Measurements from ENCODE around the gene GABRG3. TPM values are rescaled to one million over a fixed set of nuclear protein-coding genes. Genes with fewer than 3 reads are reported as not detected.

Gene GABRG3
- total and polyA plus RNA-seq, 2 of the 4 experiments (the other 2 are of a cell fraction): not detected

DNA sequence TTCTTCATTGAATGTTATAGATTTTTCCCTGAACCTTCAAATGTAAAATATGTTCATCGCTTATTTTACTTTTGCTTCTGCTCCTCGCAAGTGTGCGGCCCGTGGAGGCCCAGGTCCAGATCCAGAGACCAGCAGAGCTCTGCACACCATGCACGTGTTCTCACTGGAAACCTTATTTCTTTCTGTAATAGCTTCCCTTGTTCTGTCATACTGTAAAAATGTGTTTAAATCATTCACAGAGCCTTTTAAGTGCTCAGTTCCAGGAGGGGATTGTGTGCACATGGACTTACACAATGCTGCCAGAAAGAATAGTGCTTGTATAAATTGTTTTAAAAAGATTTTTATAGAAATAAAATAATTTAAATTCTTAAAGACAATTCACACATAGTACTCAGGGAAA, 359.3 kb downstream of the GABRG3 start:
- Histone ChIP-seq H2BK20ac (ENCODE audit: low read depth, low read length) (no peak overlapping the region), H3K9me1 (ENCODE audit: insufficient read depth, low read length) (no peaks in the 10 kb centered on the region), H2AK5ac (ENCODE audit: low read depth, low read length) (no peak overlapping the region), H3K27me3 (ENCODE audit: control insufficient read depth, insufficient read depth, low read length) (no peaks in the 10 kb centered on the region), H2BK5ac (ENCODE audit: low read depth, low read length, poor library complexity, severe bottlenecking) (no peak overlapping the region), H3K9ac (ENCODE audit: low read depth, low read length) (no peak overlapping the region), H3K9me3 (ENCODE audit: control insufficient read depth, insufficient read depth, low read length) (peaks cover 16% of the 10 kb centered on the region), H4K5ac (ENCODE audit: low read depth, low read length) (no peak overlapping the region), H3K4me2 (ENCODE audit: low read depth, low read length) (no peak overlapping the region), H3K23ac (ENCODE audit: low read depth, low read length) (no peak overlapping the region), H3K4ac (ENCODE audit: low read depth, low read length) (no peak overlapping the region), H3K18ac (ENCODE audit: low read depth, low read length) (no peak overlapping the region), H4K8ac (ENCODE audit: low read depth in 2 of 2, low read length in 2 of 2) (no peak overlapping the region), H3K4me1 (ENCODE audit: control insufficient read depth, insufficient read depth, low read length) (no peaks in the 10 kb centered on the region), H3K27ac (ENCODE audit: insufficient read depth, low read length) (no peak overlapping the region), H4K91ac (ENCODE audit: insufficient read depth, low read depth, low read length) (no peak overlapping the region), H2BK15ac (ENCODE audit: low read depth, low read length) (no peak overlapping the region), H3K4me3 (ENCODE audit: insufficient read depth, low read depth, low read length) (no peak overlapping the region), H2AK9ac (replicated peaks; ENCODE audit: low read depth, low read length, poor library complexity) (no peak overlapping the region), H4K20me1 (ENCODE audit: insufficient read depth, low read length) (no peaks in the 10 kb centered on the region), H2BK120ac (ENCODE audit: low read depth, low read length) (no peak overlapping the region), H3K56ac (ENCODE audit: extremely low read depth, insufficient read depth, low read length) (no peak overlapping the region), H3K79me1 (ENCODE audit: low read depth in 1 of 2, low read length in 2 of 2) (no peaks in the 10 kb centered on the region), H3K14ac (replicated peaks; ENCODE audit: low read depth, low read length) (no peak overlapping the region), H3K36me3 (ENCODE audit: control insufficient read depth, insufficient read depth, low read length) (no peaks in the 10 kb centered on the region), H2AFZ (replicated peaks; ENCODE audit: low read length, poor library complexity) (no peak overlapping the region)
- DNase-seq: no peak
- ChIA-PET CTCF (no interaction called here), POLR2A (ENCODE audit: unreplicated experiment) (no interaction called here)
- dilution Hi-C loops (cut with HindIII; ENCODE audit: low sequenced_read_pairs, unreplicated experiment) (no loop called here), intact Hi-C loops (cut with micrococcal nuclease) (no loop called here), in situ Hi-C loops (cut with MboI; ENCODE audit: low sequenced_read_pairs) (no loop called here)
- no peak for ATAC-seq (ENCODE audit: low read depth)
- TF ChIP-seq RCOR1 (IDR thresholded peaks at IDR 0.05; ENCODE audit: insufficient replicate concordance, low read length) (no peak), RFX5 (IDR thresholded peaks at IDR 0.05; ENCODE audit: low read depth, low read length) (no peak), FOS (IDR thresholded peaks at IDR 0.05; ENCODE audit: low read depth, low read length) (no peak), BHLHE40 (IDR thresholded peaks at IDR 0.05; ENCODE audit: low read depth, low read length) (no peak), CEBPB (IDR thresholded peaks at IDR 0.05; ENCODE audit: low read depth, low read length) (no peak), NFE2L2 (IDR thresholded peaks at IDR 0.05; ENCODE audit: low read depth, low read length) (no peak), MAZ (IDR thresholded peaks at IDR 0.05; ENCODE audit: borderline replicate concordance, low read depth, low read length) (no peak), SMC3 (IDR thresholded peaks at IDR 0.05; ENCODE audit: low read depth, low read length) (no peak), RAD21 (IDR thresholded peaks at IDR 0.05; ENCODE audit: low read length) (no peak), POLR2A (IDR thresholded peaks at IDR 0.05; ENCODE audit: low read depth, low read length) (no peak), MAFK (IDR thresholded peaks at IDR 0.05; ENCODE audit: low read depth, low read length) (no peak), CHD1 (IDR thresholded peaks at IDR 0.05; ENCODE audit: low read depth, low read length) (no peak), MXI1 (IDR thresholded peaks at IDR 0.05; ENCODE audit: borderline replicate concordance, low read depth, low read length) (no peak)
- TF ChIP-seq, protein P1, sequence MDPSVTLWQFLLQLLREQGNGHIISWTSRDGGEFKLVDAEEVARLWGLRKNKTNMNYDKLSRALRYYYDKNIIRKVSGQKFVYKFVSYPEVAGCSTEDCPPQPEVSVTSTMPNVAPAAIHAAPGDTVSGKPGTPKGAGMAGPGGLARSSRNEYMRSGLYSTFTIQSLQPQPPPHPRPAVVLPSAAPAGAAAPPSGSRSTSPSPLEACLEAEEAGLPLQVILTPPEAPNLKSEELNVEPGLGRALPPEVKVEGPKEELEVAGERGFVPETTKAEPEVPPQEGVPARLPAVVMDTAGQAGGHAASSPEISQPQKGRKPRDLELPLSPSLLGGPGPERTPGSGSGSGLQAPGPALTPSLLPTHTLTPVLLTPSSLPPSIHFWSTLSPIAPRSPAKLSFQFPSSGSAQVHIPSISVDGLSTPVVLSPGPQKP (IDR thresholded peaks at IDR 0.05; ENCODE audit: borderline replicate concordance, low read depth, low read length): no peak
- TF ChIP-seq, protein P2, sequence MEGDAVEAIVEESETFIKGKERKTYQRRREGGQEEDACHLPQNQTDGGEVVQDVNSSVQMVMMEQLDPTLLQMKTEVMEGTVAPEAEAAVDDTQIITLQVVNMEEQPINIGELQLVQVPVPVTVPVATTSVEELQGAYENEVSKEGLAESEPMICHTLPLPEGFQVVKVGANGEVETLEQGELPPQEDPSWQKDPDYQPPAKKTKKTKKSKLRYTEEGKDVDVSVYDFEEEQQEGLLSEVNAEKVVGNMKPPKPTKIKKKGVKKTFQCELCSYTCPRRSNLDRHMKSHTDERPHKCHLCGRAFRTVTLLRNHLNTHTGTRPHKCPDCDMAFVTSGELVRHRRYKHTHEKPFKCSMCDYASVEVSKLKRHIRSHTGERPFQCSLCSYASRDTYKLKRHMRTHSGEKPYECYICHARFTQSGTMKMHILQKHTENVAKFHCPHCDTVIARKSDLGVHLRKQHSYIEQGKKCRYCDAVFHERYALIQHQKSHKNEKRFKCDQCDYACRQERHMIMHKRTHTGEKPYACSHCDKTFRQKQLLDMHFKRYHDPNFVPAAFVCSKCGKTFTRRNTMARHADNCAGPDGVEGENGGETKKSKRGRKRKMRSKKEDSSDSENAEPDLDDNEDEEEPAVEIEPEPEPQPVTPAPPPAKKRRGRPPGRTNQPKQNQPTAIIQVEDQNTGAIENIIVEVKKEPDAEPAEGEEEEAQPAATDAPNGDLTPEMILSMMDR (conservative IDR thresholded peaks at IDR 0.05; ENCODE audit: low read depth, low read length): no peak
- TF ChIP-seq, protein P3, sequence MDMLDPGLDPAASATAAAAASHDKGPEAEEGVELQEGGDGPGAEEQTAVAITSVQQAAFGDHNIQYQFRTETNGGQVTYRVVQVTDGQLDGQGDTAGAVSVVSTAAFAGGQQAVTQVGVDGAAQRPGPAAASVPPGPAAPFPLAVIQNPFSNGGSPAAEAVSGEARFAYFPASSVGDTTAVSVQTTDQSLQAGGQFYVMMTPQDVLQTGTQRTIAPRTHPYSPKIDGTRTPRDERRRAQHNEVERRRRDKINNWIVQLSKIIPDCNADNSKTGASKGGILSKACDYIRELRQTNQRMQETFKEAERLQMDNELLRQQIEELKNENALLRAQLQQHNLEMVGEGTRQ (IDR thresholded peaks at IDR 0.05; ENCODE audit: low read depth, low read length): no peak
- no CpG with 5 or more reads among the region's 5 CpGs for WGBS, 2 experiments (ENCODE audit: extremely low coverage in 2 of 2, insufficient read length in 1 of 2)
- BruUV-seq (replicated peaks): no TSS peak

Measured in IMR-90 (cell line).